Astrocyte (in vitro differentiated cells and primary cell): ENCODE data around the gene UBL7. TPM values are rescaled to one million over a fixed set of nuclear protein-coding genes. Genes with fewer than 3 reads are reported as not detected.

Experiments used
- DNase-seq: peaks from one replicate; pipeline ENCODE4 v3.0.0-alpha.2; 2010; ENCODE audit warnings: low read depth
- FAIRE-seq: peaks from 2 replicates; lab custom pipeline; 2011; peaks lifted over from hg19 to GRCh38; lab: Jason Lieb, UNC
- H2AFZ ChIP-seq: 2 replicates; pipeline ENCODE4 v1.6.0; 2012; ENCODE audit warnings: low read depth, low read length, inconsistent platforms
- H3K27ac ChIP-seq: 2 replicates; pipeline ENCODE4 v1.5.1; 2011; ENCODE audit warnings: low read depth, low read length, inconsistent platforms
- H3K27me3 ChIP-seq: 2 replicates; pipeline ENCODE4 v1.6.0; 2011; ENCODE audit warnings: low read length, inconsistent platforms; ENCODE audit not compliant: insufficient read depth
- H3K36me3 ChIP-seq: 2 replicates; pipeline ENCODE4 v1.5.1; 2011; ENCODE audit warnings: low read length, inconsistent platforms; ENCODE audit not compliant: insufficient read depth
- H3K4me1 ChIP-seq: 2 replicates; pipeline ENCODE4 v1.5.1; 2011; ENCODE audit warnings: low read length, inconsistent platforms; ENCODE audit not compliant: insufficient read depth
- H3K4me2 ChIP-seq: 2 replicates; pipeline ENCODE4 v1.6.0; 2012; ENCODE audit warnings: low read length, inconsistent platforms
- H3K4me3 ChIP-seq: 2 replicates; pipeline ENCODE4 v1.5.1; 2011; ENCODE audit warnings: low read depth, mild to moderate bottlenecking, low read length, inconsistent platforms; ENCODE audit not compliant: insufficient read depth
- H3K79me2 ChIP-seq: 2 replicates; pipeline ENCODE4 v1.6.0; 2012; ENCODE audit warnings: mild to moderate bottlenecking, low read length, inconsistent platforms; ENCODE audit not compliant: insufficient read depth
- H3K9ac ChIP-seq: 2 replicates; pipeline ENCODE4 v1.6.0; 2012; ENCODE audit warnings: mild to moderate bottlenecking, low read length, inconsistent platforms
- H3K9me3 ChIP-seq: 2 replicates; pipeline ENCODE4 v1.5.1; 2012; ENCODE audit warnings: low read depth, mild to moderate bottlenecking, low read length, inconsistent platforms; ENCODE audit not compliant: insufficient read depth
- H4K20me1 ChIP-seq: 2 replicates; pipeline ENCODE4 v1.6.0; 2012; ENCODE audit warnings: low read length, inconsistent platforms; ENCODE audit not compliant: insufficient read depth
- H3K27ac Mint-ChIP-seq: one replicate; pipeline ENCODE4 v1.8.0; 2021; ENCODE audit warnings: mild to moderate bottlenecking, mixed read lengths; ENCODE audit not compliant: unreplicated experiment
- H3K27me3 Mint-ChIP-seq: one replicate; pipeline ENCODE4 v1.8.0; 2021; ENCODE audit warnings: low read depth, mixed read lengths; ENCODE audit not compliant: unreplicated experiment
- H3K36me3 Mint-ChIP-seq: one replicate; pipeline ENCODE4 v1.8.0; 2021; ENCODE audit warnings: low read depth, mixed read lengths; ENCODE audit not compliant: unreplicated experiment
- H3K4me1 Mint-ChIP-seq: one replicate; pipeline ENCODE4 v1.8.0; 2021; ENCODE audit warnings: low read depth, mixed read lengths; ENCODE audit not compliant: unreplicated experiment
- H3K4me3 Mint-ChIP-seq: one replicate; pipeline ENCODE4 v1.8.0; 2021; ENCODE audit warnings: mild to moderate bottlenecking, moderate library complexity, mixed read lengths; ENCODE audit not compliant: unreplicated experiment
- H3K9me3 Mint-ChIP-seq: one replicate; pipeline ENCODE4 v1.8.0; 2021; ENCODE audit warnings: mild to moderate bottlenecking, mixed read lengths; ENCODE audit not compliant: unreplicated experiment
- EZH2 ChIP-seq: IDR thresholded peaks from 2 replicates; pipeline ENCODE4 v1.6.1; 2012; ENCODE audit warnings: mild to moderate bottlenecking, low read length, inconsistent platforms; ENCODE audit not compliant: insufficient read depth
- total RNA-seq: library from RNA; stranded (reverse); gene quantifications from 2 replicates; pipeline ENCODE4 v1.2.1, GENCODE V29; 2021
- TF ChIP-seq, protein P1 (sequence below): IDR thresholded peaks from 2 replicates; pipeline ENCODE4 v1.5.1; 2011; ENCODE audit warnings: low read depth, mild to moderate bottlenecking, inconsistent platforms, low read length, moderate library complexity; ENCODE audit not compliant: insufficient read depth

UBL7 gene
- total RNA-seq, 1 donor from 2014 or later = 40.9 TPM

- Histone ChIP-seq H4K20me1 (no peaks in the 10 kb centered on the region), H3K9me3 (no peaks in the 10 kb centered on the region), H3K4me3 (no peak overlapping the region), H3K9ac (peak overlapping the region; percentile 63), H3K27me3 (no peaks in the 10 kb centered on the region), H3K4me1 (peaks cover 68% of the 10 kb centered on the region), H3K27ac (peak overlapping the region; percentile 85), H2AFZ (no peak overlapping the region), H3K79me2 (peaks cover 12% of the 10 kb centered on the region), H3K36me3 (peaks cover 7% of the 10 kb centered on the region), H3K4me2 (peak overlapping the region; percentile 63)
- DNase-seq = no peak
- Mint-ChIP-seq H3K4me3 (no peak overlapping the region), H3K36me3 (peaks cover 2% of the 10 kb centered on the region), H3K9me3 (no peaks in the 10 kb centered on the region), H3K27me3 (no peaks in the 10 kb centered on the region), H3K4me1 (peaks cover 33% of the 10 kb centered on the region), H3K27ac (peak overlapping the region; percentile 35)
- FAIRE-seq = no peak
- TF ChIP-seq EZH2 = no peak
- TF ChIP-seq, protein P1, sequence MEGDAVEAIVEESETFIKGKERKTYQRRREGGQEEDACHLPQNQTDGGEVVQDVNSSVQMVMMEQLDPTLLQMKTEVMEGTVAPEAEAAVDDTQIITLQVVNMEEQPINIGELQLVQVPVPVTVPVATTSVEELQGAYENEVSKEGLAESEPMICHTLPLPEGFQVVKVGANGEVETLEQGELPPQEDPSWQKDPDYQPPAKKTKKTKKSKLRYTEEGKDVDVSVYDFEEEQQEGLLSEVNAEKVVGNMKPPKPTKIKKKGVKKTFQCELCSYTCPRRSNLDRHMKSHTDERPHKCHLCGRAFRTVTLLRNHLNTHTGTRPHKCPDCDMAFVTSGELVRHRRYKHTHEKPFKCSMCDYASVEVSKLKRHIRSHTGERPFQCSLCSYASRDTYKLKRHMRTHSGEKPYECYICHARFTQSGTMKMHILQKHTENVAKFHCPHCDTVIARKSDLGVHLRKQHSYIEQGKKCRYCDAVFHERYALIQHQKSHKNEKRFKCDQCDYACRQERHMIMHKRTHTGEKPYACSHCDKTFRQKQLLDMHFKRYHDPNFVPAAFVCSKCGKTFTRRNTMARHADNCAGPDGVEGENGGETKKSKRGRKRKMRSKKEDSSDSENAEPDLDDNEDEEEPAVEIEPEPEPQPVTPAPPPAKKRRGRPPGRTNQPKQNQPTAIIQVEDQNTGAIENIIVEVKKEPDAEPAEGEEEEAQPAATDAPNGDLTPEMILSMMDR = no peak
These were observed 54.4 kb downstream of the UBL7 start for GRCh38 chr15:74406517-74406916.

DNA sequence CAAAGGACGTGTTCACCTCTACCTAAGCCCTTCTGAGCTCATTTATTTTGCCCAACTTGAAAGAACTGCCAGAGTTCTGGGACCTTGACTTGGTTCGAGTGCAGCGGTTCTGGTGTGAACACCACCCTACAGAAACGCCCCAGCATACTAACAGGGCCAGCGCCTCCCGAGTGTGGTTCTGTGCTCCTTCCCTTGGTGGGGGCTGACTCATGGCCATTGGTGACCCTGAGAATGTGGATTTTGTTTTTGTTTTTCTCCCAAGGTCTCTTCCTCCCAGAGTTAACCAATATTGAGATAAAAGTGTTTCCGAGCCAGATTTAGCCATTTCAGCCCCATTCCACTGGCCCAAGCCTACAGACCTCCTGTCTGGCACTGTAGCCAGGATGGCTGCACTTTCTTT is 55.1 kb downstream of the UBL7 start:
- Mint-ChIP-seq H3K4me1 (peaks cover 36% of the 10 kb centered on the region), H3K9me3 (no peaks in the 10 kb centered on the region), H3K27ac (peak overlapping the region; percentile 30), H3K27me3 (no peaks in the 10 kb centered on the region), H3K36me3 (peaks cover 2% of the 10 kb centered on the region), H3K4me3 (no peak overlapping the region)
- Histone ChIP-seq H3K36me3 (peaks cover 3% of the 10 kb centered on the region), H3K9ac (peak overlapping the region; percentile 63), H3K9me3 (no peaks in the 10 kb centered on the region), H4K20me1 (no peaks in the 10 kb centered on the region), H3K4me1 (peaks cover 75% of the 10 kb centered on the region), H3K4me2 (peak overlapping the region; percentile 63), H3K27ac (peak overlapping the region; percentile 85), H3K79me2 (peaks cover 5% of the 10 kb centered on the region), H3K4me3 (no peak overlapping the region), H3K27me3 (no peaks in the 10 kb centered on the region), H2AFZ (no peak overlapping the region)
- TF ChIP-seq, protein P1 = no peak
- no peak for TF ChIP-seq EZH2
- FAIRE-seq (no peak), DNase-seq (no peak)

DNA sequence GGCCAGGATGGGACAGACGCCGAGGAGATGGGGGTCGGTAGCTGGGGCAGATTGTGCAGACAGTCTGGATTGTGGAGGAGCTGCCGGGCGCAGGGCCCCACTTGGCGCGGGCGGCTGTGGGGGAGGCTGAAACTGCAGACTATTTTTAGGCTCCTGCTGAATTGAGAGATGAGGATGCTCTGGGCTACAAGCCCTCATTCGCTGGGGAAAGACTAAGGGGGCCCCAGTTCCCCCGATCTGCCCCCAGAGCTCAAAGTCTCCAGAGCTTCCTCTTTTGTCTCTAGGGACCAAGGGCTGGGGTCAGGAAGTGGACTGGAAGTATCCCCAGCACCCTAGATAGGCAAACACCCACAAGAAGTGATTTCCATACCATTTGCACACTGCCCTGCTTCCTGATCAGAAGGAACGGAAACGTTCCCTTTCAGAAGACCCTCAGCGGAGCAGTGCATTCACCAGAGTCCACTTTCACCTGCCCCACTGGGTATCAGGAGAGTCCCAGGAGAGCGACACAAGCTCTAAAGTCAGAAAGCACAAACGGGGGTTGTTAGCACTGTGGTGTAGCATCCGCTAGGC is 56.9 kb downstream of the UBL7 start:
- H4K20me1 ChIP-seq = no peaks in the 10 kb centered on the region
- DNase-seq = no peak
- no peaks in the 10 kb centered on the region for H3K9me3 ChIP-seq
- no peaks in the 10 kb centered on the region for H3K79me2 ChIP-seq
- no peak overlapping the region for H2AFZ ChIP-seq
- Mint-ChIP-seq H3K27me3 (no peaks in the 10 kb centered on the region), H3K27ac (no peak overlapping the region), H3K4me3 (no peak overlapping the region), H3K4me1 (peaks cover 40% of the 10 kb centered on the region), H3K36me3 (peaks cover 2% of the 10 kb centered on the region), H3K9me3 (no peaks in the 10 kb centered on the region)
- FAIRE-seq = no peak
- H3K9ac ChIP-seq = peak overlapping the region; percentile 2
- no peaks in the 10 kb centered on the region for H3K36me3 ChIP-seq
- H3K4me1 ChIP-seq = peaks cover 86% of the 10 kb centered on the region
- peak overlapping the region; percentile 45 for H3K4me2 ChIP-seq
- peak overlapping the region; percentile 34 for H3K27ac ChIP-seq
- no peak overlapping the region for H3K4me3 ChIP-seq
- TF ChIP-seq, protein P1 = no peak
- no peak for TF ChIP-seq EZH2
- H3K27me3 ChIP-seq = no peaks in the 10 kb centered on the region
